ENCODE measurements around the gene SPCS2. TPM values are rescaled to one million over a fixed set of nuclear protein-coding genes. Genes with fewer than 3 reads are reported as not detected.

The SPCS2 gene
- total RNA-seq, 1 donor from 2014 or later, result 130 TPM

- no peak for DNase-seq (ENCODE audit: low spot score)
- TF ChIP-seq, protein P1, sequence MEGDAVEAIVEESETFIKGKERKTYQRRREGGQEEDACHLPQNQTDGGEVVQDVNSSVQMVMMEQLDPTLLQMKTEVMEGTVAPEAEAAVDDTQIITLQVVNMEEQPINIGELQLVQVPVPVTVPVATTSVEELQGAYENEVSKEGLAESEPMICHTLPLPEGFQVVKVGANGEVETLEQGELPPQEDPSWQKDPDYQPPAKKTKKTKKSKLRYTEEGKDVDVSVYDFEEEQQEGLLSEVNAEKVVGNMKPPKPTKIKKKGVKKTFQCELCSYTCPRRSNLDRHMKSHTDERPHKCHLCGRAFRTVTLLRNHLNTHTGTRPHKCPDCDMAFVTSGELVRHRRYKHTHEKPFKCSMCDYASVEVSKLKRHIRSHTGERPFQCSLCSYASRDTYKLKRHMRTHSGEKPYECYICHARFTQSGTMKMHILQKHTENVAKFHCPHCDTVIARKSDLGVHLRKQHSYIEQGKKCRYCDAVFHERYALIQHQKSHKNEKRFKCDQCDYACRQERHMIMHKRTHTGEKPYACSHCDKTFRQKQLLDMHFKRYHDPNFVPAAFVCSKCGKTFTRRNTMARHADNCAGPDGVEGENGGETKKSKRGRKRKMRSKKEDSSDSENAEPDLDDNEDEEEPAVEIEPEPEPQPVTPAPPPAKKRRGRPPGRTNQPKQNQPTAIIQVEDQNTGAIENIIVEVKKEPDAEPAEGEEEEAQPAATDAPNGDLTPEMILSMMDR (IDR thresholded peaks at IDR 0.05; ENCODE audit: unreplicated experiment), result no peak
Measured at GRCh38 chr11:74990941-74991340, 41.9 kb downstream of the SPCS2 start.

DNA sequence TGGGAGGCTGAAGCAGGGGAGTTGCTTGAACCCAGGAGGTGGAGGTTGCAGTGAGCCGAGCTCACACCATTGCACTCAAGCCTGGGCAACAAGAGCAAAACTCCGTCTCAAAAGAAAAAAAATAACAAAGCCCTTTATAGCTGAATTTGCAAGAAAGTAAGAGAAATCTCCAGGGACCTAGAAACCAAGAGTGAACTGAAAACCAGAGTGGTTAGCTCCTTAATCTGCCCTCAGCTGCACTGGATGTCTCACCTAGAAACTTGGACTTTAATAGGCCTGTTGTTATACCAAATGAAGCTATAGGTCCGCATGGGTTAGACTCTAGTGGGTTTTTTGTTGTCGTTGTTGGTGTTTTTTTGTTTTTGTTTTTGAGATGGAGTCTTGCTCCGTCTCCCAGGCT, 43.8 kb downstream of the SPCS2 start:
- peaks cover 10% of the 10 kb centered on the region for H3K36me3 Mint-ChIP-seq (ENCODE audit: low read depth, unreplicated experiment)
- H3K9me3 Mint-ChIP-seq (ENCODE audit: unreplicated experiment), result no peaks in the 10 kb centered on the region
- no peak overlapping the region for H3K27ac Mint-ChIP-seq (ENCODE audit: unreplicated experiment)
- H3K4me1 Mint-ChIP-seq (ENCODE audit: unreplicated experiment), result peaks cover 13% of the 10 kb centered on the region
- H3K27me3 Mint-ChIP-seq (ENCODE audit: unreplicated experiment), result no peaks in the 10 kb centered on the region
- no peak for DNase-seq (ENCODE audit: low spot score)
- TF ChIP-seq, protein P1 (IDR thresholded peaks at IDR 0.05; ENCODE audit: unreplicated experiment), result no peak
- no peak overlapping the region for H3K4me3 Mint-ChIP-seq (ENCODE audit: unreplicated experiment)

More at GRCh38 chr11:74990941-74991340, 41.9 kb downstream of the SPCS2 start:
- H3K27ac Mint-ChIP-seq (ENCODE audit: unreplicated experiment), result no peak overlapping the region
- H3K4me1 Mint-ChIP-seq (ENCODE audit: unreplicated experiment), result peaks cover 13% of the 10 kb centered on the region
- H3K27me3 Mint-ChIP-seq (ENCODE audit: unreplicated experiment), result no peaks in the 10 kb centered on the region
- H3K4me3 Mint-ChIP-seq (ENCODE audit: unreplicated experiment), result no peak overlapping the region
- peaks cover 10% of the 10 kb centered on the region for H3K36me3 Mint-ChIP-seq (ENCODE audit: low read depth, unreplicated experiment)
- H3K9me3 Mint-ChIP-seq (ENCODE audit: unreplicated experiment), result no peaks in the 10 kb centered on the region

DNA sequence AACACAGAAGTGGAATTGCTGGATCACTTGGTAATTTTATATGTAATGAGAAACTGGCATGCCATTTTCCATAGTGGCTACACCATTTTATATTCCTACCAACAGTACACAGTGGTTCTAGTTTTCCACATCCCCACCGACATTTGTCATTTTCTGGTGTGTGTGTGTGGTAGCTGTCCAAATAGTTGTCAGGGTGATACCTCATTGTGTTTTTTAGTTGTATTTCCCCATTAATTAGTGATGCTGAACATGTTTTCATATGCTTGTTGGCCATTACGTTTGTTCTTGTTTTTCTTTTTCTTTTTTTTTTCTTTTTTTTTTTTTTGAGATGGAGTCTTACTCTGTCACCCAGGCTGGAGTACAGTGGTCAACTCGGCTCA, 51.9 kb downstream of the SPCS2 start:
- DNase-seq (ENCODE audit: low spot score), result no peak
- Mint-ChIP-seq H3K9me3 (ENCODE audit: unreplicated experiment) (no peaks in the 10 kb centered on the region), H3K4me3 (ENCODE audit: unreplicated experiment) (no peak overlapping the region), H3K4me1 (ENCODE audit: unreplicated experiment) (no peaks in the 10 kb centered on the region), H3K27me3 (ENCODE audit: unreplicated experiment) (no peaks in the 10 kb centered on the region), H3K27ac (ENCODE audit: unreplicated experiment) (no peak overlapping the region), H3K36me3 (ENCODE audit: low read depth, unreplicated experiment) (no peaks in the 10 kb centered on the region)
- TF ChIP-seq, protein P1 (IDR thresholded peaks at IDR 0.05; ENCODE audit: unreplicated experiment), result no peak

DNA sequence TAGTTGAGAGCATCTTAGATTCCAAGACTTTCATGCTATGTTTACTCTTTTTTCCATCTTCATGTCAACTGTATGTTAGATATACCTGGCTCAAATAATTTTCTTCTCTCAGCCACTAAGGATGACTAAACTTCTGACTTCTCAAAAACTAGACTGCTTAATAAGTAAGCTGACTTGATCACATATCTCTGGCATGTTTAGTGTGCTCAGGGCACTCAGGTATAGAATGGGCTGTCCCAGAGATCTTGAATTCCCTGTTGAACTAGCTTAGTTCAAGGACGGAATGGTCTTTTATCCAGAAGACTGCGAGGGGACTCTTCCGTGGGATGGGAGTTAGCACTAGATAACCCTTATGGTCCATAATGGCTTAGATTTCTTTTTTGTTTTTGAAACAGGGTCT, 52.6 kb downstream of the SPCS2 start:
- H3K27ac Mint-ChIP-seq (ENCODE audit: unreplicated experiment), result no peak overlapping the region

GRCh38 chr11:75002516-75002915, 53.5 kb downstream of the SPCS2 start:
- Mint-ChIP-seq H3K27ac (ENCODE audit: unreplicated experiment) (no peak overlapping the region), H3K9me3 (ENCODE audit: unreplicated experiment) (no peaks in the 10 kb centered on the region), H3K4me1 (ENCODE audit: unreplicated experiment) (no peaks in the 10 kb centered on the region), H3K36me3 (ENCODE audit: low read depth, unreplicated experiment) (peaks cover 11% of the 10 kb centered on the region), H3K27me3 (ENCODE audit: unreplicated experiment) (no peaks in the 10 kb centered on the region), H3K4me3 (ENCODE audit: unreplicated experiment) (no peak overlapping the region)
- no peak for DNase-seq (ENCODE audit: low spot score)
- TF ChIP-seq, protein P1 (IDR thresholded peaks at IDR 0.05; ENCODE audit: unreplicated experiment), result no peak

More for the DNA sequence above, 52.6 kb downstream of the SPCS2 start:
- no peaks in the 10 kb centered on the region for H3K4me1 Mint-ChIP-seq (ENCODE audit: unreplicated experiment)
- no peaks in the 10 kb centered on the region for H3K9me3 Mint-ChIP-seq (ENCODE audit: unreplicated experiment)
- H3K27me3 Mint-ChIP-seq (ENCODE audit: unreplicated experiment), result no peaks in the 10 kb centered on the region
- TF ChIP-seq, protein P1 (IDR thresholded peaks at IDR 0.05; ENCODE audit: unreplicated experiment), result no peak
- peaks cover 5% of the 10 kb centered on the region for H3K36me3 Mint-ChIP-seq (ENCODE audit: low read depth, unreplicated experiment)
- H3K4me3 Mint-ChIP-seq (ENCODE audit: unreplicated experiment), result no peak overlapping the region
- DNase-seq (ENCODE audit: low spot score), result no peak
